Mesenchymal stem cell (in vitro differentiated cells and primary cell): ENCODE results near the gene CDC42BPB.
A peak's percentile ranks its signal among the peaks of the same experiment; 100 is the strongest.

Experiments used
- DNase-seq: peaks from one replicate; pipeline ENCODE4 v3.0.0-alpha.2; 2013
- H2AFZ ChIP-seq: one replicate; pipeline ENCODE4 v1.6.1; 2013; ENCODE audit warnings: low read depth, mild to moderate bottlenecking, control low read depth, inconsistent platforms, low read length, moderate library complexity
- H2AK5ac ChIP-seq: 2 replicates; pipeline ENCODE4 v1.6.1; 2013; ENCODE audit warnings: low read length, moderate library complexity, mild to moderate bottlenecking, inconsistent platforms; ENCODE audit not compliant: severe bottlenecking
- H2BK120ac ChIP-seq: one replicate; pipeline ENCODE4 v1.6.1; 2013; ENCODE audit warnings: low read depth, mild to moderate bottlenecking, inconsistent platforms, low read length, moderate library complexity
- H2BK12ac ChIP-seq, 2 experiments: one replicate each; pipeline ENCODE4 v1.6.1; 2013; ENCODE audit warnings: inconsistent platforms in 2 of 2, low read length in 2 of 2, mild to moderate bottlenecking in 2 of 2, moderate library complexity in 2 of 2, control low read depth in 1 of 2
- H2BK15ac ChIP-seq: one replicate; pipeline ENCODE4 v1.6.1; 2013; ENCODE audit warnings: mild to moderate bottlenecking, low read depth, inconsistent platforms; ENCODE audit not compliant: poor library complexity, severe bottlenecking
- H2BK5ac ChIP-seq: 2 replicates; pipeline ENCODE4 v1.6.1; 2013; ENCODE audit warnings: low read depth, mild to moderate bottlenecking, low read length, control low read depth, inconsistent platforms; ENCODE audit not compliant: poor library complexity, severe bottlenecking
- H3K14ac ChIP-seq, 2 experiments: one replicate each; pipeline ENCODE4 v1.6.1; 2013; ENCODE audit warnings: inconsistent platforms in 2 of 2, low read length in 2 of 2, control low read depth in 1 of 2, mild to moderate bottlenecking in 1 of 2, moderate library complexity in 1 of 2
- H3K18ac ChIP-seq, 2 experiments: one replicate each; pipeline ENCODE4 v1.6.1; 2013; ENCODE audit warnings: inconsistent platforms in 2 of 2, low read length in 2 of 2, control low read depth in 1 of 2, low read depth in 1 of 2, mild to moderate bottlenecking in 1 of 2
- H3K23ac ChIP-seq, 2 experiments: one replicate each; pipeline ENCODE4 v1.6.1; 2013; ENCODE audit warnings: inconsistent platforms in 2 of 2, low read length in 2 of 2, mild to moderate bottlenecking in 2 of 2, moderate library complexity in 2 of 2, control low read depth in 1 of 2
- H3K27ac ChIP-seq: 2 replicates; pipeline ENCODE4 v1.5.1; 2013; ENCODE audit warnings: mild to moderate bottlenecking, moderate library complexity, low read length, control low read depth, inconsistent platforms; ENCODE audit not compliant: poor library complexity, severe bottlenecking
- H3K27me3 ChIP-seq, 2 experiments: 2 replicates each; pipeline versions ENCODE4 v1.6.1 to v1.7.0; 2013; ENCODE audit warnings: low read length in 2 of 2, mild to moderate bottlenecking in 2 of 2, moderate library complexity in 2 of 2, control low read depth in 1 of 2, inconsistent platforms in 1 of 2; ENCODE audit not compliant: control insufficient read depth in 1 of 2, insufficient read depth in 1 of 2
- H3K36me3 ChIP-seq, 2 experiments: 2 replicates each; pipeline versions ENCODE4 v1.6.1 to v1.7.0; 2013; ENCODE audit warnings: low read length in 2 of 2, control low read depth in 1 of 2, inconsistent platforms in 1 of 2, low read depth in 1 of 2, mild to moderate bottlenecking in 1 of 2; ENCODE audit not compliant: insufficient read depth in 2 of 2, control insufficient read depth in 1 of 2
- H3K4ac ChIP-seq, 2 experiments: one replicate each; pipeline ENCODE4 v1.6.1; 2013; ENCODE audit warnings: inconsistent platforms in 2 of 2, low read length in 2 of 2, mild to moderate bottlenecking in 2 of 2, moderate library complexity in 2 of 2, control low read depth in 1 of 2, low read depth in 1 of 2
- H3K4me1 ChIP-seq: 2 replicates; pipeline ENCODE4 v1.6.1; 2013; ENCODE audit warnings: low read depth, low read length, control low read depth; ENCODE audit not compliant: control insufficient read depth, insufficient read depth
- H3K4me2 ChIP-seq: 2 replicates; pipeline ENCODE4 v1.6.1; 2013; ENCODE audit warnings: low read length, mild to moderate bottlenecking, inconsistent platforms; ENCODE audit not compliant: poor library complexity, severe bottlenecking
- H3K4me3 ChIP-seq, 2 experiments: 2 replicates each; pipeline versions ENCODE4 v1.5.1 to v1.7.0; 2013; ENCODE audit warnings: low read length in 2 of 2, mild to moderate bottlenecking in 2 of 2, control low read depth in 1 of 2, low read depth in 1 of 2; ENCODE audit not compliant: insufficient read depth in 1 of 2
- H3K79me1 ChIP-seq: replicated peaks from 2 replicates; pipeline ENCODE4 v1.6.1; 2013; ENCODE audit warnings: mild to moderate bottlenecking, control low read depth, low read length, inconsistent platforms; ENCODE audit not compliant: poor library complexity, severe bottlenecking
- H3K9ac ChIP-seq: 2 replicates; pipeline ENCODE4 v1.7.0; 2013; ENCODE audit warnings: mild to moderate bottlenecking, low read length, moderate library complexity
- H3K9me3 ChIP-seq: 2 replicates; pipeline ENCODE4 v1.7.0; 2013; ENCODE audit warnings: mild to moderate bottlenecking, low read length; ENCODE audit not compliant: control insufficient read depth
- H4K8ac ChIP-seq: one replicate; pipeline ENCODE4 v1.6.1; 2013; ENCODE audit warnings: inconsistent platforms, mild to moderate bottlenecking, low read length, moderate library complexity
- H4K91ac ChIP-seq: one replicate; pipeline ENCODE4 v1.6.1; 2013; ENCODE audit warnings: mild to moderate bottlenecking, low read length, inconsistent platforms
- WGBS: methylation state at CpG from one replicate; pipeline ENCODE4 v1.1.7; 2013; ENCODE audit warnings: mixed read lengths; 5-methylcytosine and 5-hydroxymethylcytosine counted together

Gene CDC42BPB

DNA sequence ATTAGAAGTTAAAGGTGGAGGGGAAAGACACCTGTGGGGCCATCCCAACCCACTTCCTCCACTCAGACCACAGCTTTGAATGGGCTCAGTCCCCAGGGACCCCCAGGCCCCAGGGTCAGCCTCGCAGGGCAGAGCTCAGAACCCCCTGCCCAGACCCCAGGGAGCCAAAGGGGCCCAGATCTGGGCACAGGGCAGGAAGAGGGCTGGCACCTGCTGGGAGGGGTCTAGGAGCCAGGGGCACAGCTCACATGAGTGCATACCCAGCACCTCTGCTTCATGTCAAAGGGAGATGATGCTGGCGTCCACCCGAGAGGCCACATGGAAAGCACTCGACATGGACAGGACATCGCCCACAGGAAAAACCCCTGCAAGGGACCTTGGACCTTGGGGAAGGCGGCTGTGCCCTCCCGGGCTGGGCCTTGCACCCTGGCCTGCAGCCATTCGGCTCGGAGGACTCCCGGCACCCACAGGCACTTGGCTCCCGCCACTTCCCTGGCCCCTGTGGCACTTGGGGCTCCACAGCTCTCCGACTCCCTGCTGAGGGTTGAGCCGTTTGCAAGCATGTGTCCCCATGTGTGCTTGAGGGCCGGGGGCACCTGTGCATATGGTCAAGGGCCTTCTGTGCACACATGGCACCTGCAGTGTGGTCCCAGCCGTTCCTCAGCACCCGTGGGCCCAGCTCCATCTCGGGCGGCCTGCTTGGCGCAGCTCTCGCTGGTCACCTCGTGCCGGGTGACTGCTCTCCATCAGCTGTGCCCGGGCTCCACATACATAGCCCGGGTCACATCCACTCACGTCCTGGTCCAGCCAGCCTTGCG is 142.7 kb downstream of the CDC42BPB start:
- no peak for DNase-seq
- Histone ChIP-seq H3K9me3 (no peaks in the 10 kb centered on the region), H3K9ac (no peak overlapping the region), H3K27ac (no peak overlapping the region), H3K23ac (no peak overlapping the region), H3K4ac (no peak overlapping the region), H3K14ac (no peak overlapping the region), H3K4me2 (no peak overlapping the region), H4K91ac (no peak overlapping the region), H3K36me3 (peaks cover 0 to 23% of the 10 kb centered on the region in 2 experiments), H3K27me3 (peaks cover 3 to 4% of the 10 kb centered on the region in 2 experiments), H2BK12ac (no peak overlapping the region), H3K18ac (no peak overlapping the region), H3K4me3 (no peak overlapping the region), H3K4me1 (peaks cover 2% of the 10 kb centered on the region), H2BK120ac (no peak overlapping the region), H2BK5ac (no peak overlapping the region), H4K8ac (no peak overlapping the region), H2AFZ (no peak overlapping the region), H2AK5ac (no peak overlapping the region), H2BK15ac (no peak overlapping the region), H3K79me1 (no peaks in the 10 kb centered on the region)
- 93% methylated on average over 26 of the region's 26 CpGs for WGBS

DNA sequence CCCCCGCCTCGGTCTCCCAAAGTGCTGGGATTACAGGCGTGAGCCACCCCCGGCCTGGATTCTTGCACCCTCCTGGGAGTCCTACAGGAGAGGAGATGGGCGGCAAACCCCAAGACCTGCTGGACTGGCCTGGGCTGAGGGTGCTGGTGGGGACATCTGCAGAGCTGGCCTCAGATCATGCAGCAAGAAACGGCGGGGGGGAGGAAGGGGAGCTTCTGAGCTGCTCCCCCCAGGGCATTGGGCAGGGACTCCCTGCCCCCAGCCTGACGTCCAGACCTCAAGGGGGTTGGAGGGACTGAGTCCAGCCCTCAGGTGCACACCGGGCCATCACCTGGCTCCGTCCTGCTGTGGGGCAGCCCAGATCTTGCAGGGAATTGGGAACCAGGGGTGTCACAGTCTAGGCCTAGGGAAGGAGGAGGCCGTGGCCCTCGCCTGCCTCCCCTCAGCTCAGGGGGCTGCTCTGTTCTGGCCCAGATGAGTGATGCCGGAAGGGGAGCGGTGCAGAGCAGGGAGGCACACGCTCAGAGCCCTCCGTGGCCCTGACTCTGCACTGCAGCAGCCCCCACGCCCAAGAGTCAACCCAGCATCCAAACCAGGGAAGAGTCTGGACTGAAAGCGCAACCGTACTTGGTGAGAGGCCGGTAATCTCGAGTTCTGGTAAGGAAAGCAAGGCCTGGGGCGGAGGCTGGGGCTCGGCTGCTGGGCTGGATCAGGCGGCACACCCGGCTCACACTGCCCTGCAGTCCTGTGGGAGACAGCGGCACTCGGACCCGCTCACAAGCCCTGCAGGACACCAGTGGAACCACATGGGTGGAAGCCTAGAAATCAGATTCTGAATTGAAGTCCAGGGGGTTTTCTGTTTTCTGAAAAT is 143.8 kb downstream of the CDC42BPB start:
- whole genome bisulfite sequencing: 92% methylated on average over 26 of the region's 28 CpGs

DNA sequence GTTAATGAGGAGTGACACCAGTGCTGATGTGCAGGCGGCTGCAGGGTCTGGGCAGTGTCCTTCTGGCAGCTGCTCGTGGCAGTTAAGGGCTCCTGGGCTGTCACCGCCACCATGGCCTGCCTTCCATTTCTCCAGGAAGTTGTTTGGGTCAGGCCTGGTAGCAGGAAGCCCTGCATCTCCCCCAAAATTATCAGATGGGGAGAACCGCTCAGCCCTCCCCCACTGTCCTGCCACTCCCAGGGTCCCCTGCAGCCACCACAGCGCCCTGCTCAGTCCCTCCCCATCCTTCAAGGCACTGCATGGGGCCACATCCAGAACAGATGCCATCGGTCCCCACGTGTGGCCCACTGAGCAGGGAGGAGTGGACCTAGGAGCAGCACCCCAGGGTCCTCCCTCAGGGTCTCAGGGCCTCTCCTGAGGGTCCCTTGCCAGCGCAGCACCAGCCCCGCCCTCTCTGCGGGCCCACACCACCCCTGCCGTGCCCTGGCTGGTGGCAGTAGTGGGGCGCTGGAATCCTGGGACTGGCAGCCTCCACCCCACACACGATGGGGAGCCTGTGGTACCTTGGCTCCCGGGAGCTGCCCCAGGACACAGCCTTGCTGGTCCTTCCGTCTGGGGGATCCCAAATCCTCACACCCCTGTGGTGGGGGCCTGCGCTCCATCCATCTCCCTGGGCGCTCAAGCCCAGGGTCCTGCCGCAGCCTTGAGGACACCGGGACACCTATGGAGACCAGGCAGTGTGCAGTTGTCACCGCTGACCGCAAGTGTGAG is 145.2 kb downstream of the CDC42BPB start:
- no peaks in the 10 kb centered on the region for H3K9me3 ChIP-seq
- no peak overlapping the region for H2BK15ac ChIP-seq
- no peak overlapping the region for H2BK120ac ChIP-seq
- H3K36me3 ChIP-seq: peaks cover 9 to 46% of the 10 kb centered on the region in 2 experiments
- H4K91ac ChIP-seq: no peak overlapping the region
- H2AFZ ChIP-seq: no peak overlapping the region
- no peak overlapping the region for H3K4ac ChIP-seq
- H3K9ac ChIP-seq: no peak overlapping the region
- no peak for DNase-seq
- H3K4me1 ChIP-seq: no peaks in the 10 kb centered on the region
- H3K27ac ChIP-seq: no peak overlapping the region
- H3K4me2 ChIP-seq: no peak overlapping the region
- H3K79me1 ChIP-seq: no peaks in the 10 kb centered on the region
- H2BK12ac ChIP-seq: no peak overlapping the region
- H3K27me3 ChIP-seq: peaks cover 0 to 3% of the 10 kb centered on the region in 2 experiments
- no peak overlapping the region for H2AK5ac ChIP-seq
- H4K8ac ChIP-seq: no peak overlapping the region
- H3K14ac ChIP-seq: no peak overlapping the region
- no peak overlapping the region for H3K23ac ChIP-seq
- WGBS: 94% methylated on average over 21 of the region's 21 CpGs
- H3K4me3 ChIP-seq: no peak overlapping the region
- no peak overlapping the region for H3K18ac ChIP-seq
- no peak overlapping the region for H2BK5ac ChIP-seq

More for the DNA sequence above, 143.8 kb downstream of the CDC42BPB start:
- H3K27ac ChIP-seq: no peak overlapping the region
- H3K14ac ChIP-seq: no peak overlapping the region
- H3K4me1 ChIP-seq: peaks cover 2% of the 10 kb centered on the region
- no peak overlapping the region for H3K18ac ChIP-seq
- no peak overlapping the region for H3K4me2 ChIP-seq
- no peak overlapping the region for H2BK120ac ChIP-seq
- H4K91ac ChIP-seq: no peak overlapping the region
- H3K4ac ChIP-seq: no peak overlapping the region
- no peaks in the 10 kb centered on the region for H3K79me1 ChIP-seq
- H2AK5ac ChIP-seq: no peak overlapping the region
- H3K23ac ChIP-seq: no peak overlapping the region
- H4K8ac ChIP-seq: peak overlapping the region; percentile 12
- H3K36me3 ChIP-seq: peaks cover 0 to 34% of the 10 kb centered on the region in 2 experiments
- no peak overlapping the region for H3K4me3 ChIP-seq
- DNase-seq: no peak
- no peak overlapping the region for H2BK5ac ChIP-seq
- no peak overlapping the region for H3K9ac ChIP-seq
- peaks cover 2 to 4% of the 10 kb centered on the region in 2 experiments for H3K27me3 ChIP-seq
- H2AFZ ChIP-seq: no peak overlapping the region
- no peak overlapping the region for H2BK15ac ChIP-seq
- no peaks in the 10 kb centered on the region for H3K9me3 ChIP-seq
- no peak overlapping the region for H2BK12ac ChIP-seq
